AG20443 (cell line): ENCODE measurements around the gene SEMA5B.

Experiments used
- DNase-seq: peaks from one replicate; pipeline ENCODE4 v3.0.0; 2012; ENCODE audit warnings: low spot score, mixed read lengths

Gene SEMA5B

GRCh38 chr3:123058505-123058904 lies 30.9 kb upstream of the SEMA5B start:
- no peak for DNase-seq

DNA sequence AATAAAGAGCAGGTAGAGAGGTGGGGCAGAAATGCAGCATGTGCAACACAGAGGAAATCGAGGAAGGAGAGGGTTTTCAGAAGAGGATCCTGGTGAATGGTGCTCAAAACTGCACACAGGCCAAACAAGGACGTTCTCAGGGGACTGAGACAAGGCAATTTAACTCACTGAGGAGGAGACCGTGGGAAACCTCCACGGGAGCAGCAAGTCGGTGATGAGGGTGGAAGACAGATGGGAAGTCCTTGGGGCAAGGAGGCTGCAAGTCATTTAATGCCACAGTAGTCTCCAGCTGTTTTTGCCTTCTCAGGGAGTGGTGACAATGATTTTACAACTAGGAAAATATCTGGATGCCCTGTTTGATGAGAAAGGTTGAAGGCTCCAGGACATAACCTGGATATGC lies 27.8 kb upstream of the SEMA5B start:
- no peak for DNase-seq

GRCh38 chr3:123054931-123055330 lies 27.4 kb upstream of the SEMA5B start:
- no peak for DNase-seq

DNA sequence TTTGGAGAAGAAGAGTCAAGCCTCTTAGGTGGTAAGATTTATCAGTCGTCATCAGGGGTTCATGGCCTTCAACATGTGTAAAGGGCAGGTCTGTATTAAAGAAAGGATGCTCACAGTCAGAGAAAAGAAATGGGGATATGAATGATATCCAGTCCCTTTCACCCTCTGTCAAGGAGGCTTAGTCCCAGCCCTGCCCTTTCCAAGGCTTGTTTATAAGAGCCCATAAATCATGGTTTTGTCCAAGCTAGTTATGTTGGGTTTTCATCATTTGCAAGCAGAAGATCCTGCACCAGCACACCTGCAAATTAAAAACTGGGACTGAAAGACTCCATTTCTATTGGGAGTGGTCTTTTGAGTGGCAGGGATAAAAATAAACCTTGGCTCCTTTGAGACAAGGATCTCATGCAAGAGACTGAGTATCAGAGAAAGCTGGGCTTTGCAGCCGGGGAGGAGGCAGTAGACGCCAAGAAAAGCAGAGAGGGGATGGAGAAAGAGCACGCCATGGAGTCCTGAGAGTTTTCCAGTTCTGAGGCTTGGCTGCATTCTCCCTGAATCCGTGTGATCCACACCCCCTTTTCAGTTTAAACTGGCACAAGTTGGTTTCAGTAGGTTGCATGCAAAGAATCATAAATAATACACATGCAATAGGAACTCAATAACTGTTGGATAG lies 26.7 kb upstream of the SEMA5B start:
- DNase-seq, result no peak

GRCh38 chr3:123053107-123053506 lies 25.5 kb upstream of the SEMA5B start:
- DNase-seq, result no peak

DNA sequence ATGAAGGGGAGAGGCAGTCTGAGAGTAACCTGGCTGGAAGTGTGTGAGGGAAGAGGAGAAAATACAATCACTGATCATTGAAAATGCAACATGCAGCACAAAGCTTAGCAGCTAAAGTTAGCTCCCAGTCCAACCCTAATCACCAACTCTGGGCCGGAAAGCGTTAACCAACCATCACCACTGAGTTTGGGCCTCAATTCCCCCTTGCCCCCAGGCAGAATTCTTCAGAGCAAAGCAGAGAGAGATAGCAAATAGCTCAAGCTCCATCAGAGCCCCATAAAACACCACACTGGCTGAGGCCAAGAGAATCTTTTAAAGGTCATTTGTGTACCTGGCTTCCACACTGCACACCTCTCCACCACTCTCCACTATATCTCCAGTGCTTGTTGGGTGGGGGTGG lies 23.1 kb upstream of the SEMA5B start:
- no peak for DNase-seq

- no peak for DNase-seq
Observed at GRCh38 chr3:123048480-123049237, 21.1 kb upstream of the SEMA5B start.

- no peak for DNase-seq
Observed at GRCh38 chr3:123047062-123047319, 19.4 kb upstream of the SEMA5B start.

DNA sequence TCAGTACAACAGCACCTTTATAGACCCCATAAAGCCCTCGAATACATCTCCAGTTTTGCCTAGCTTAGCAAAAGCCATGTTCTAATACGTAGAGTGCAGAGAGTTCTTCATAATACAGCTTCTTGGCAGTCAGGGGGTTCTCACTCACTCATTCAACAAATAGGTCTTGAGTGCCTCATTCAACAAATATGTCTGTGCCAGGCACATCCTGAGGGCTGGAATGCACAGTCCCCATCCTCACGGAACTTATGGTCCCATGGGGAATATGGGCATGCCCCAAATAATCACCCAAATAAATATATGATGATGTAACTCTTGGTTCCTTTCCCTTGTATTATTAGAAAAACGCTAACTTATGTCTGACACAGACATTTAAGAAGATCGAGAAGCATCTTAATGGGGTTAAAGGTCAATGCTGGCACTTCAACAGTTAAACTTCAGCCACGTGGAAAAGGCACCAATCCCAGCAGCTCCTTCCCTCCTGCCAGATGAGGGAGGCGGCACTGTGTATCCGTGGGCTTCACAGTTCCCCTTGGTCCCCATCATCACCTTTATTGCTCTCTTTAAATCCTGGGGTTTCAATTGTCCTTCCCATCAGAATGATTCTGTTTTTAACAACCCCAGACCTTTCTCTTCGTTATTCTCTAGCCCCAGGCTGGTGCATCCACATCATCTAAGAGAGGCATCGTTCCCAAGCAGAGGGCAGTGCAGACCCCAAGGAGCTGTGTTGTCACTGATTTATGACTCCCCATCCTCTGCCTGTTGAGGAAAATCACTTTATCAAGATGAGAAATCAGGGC lies 18.9 kb upstream of the SEMA5B start:
- peak; percentile 35 for DNase-seq

DNA sequence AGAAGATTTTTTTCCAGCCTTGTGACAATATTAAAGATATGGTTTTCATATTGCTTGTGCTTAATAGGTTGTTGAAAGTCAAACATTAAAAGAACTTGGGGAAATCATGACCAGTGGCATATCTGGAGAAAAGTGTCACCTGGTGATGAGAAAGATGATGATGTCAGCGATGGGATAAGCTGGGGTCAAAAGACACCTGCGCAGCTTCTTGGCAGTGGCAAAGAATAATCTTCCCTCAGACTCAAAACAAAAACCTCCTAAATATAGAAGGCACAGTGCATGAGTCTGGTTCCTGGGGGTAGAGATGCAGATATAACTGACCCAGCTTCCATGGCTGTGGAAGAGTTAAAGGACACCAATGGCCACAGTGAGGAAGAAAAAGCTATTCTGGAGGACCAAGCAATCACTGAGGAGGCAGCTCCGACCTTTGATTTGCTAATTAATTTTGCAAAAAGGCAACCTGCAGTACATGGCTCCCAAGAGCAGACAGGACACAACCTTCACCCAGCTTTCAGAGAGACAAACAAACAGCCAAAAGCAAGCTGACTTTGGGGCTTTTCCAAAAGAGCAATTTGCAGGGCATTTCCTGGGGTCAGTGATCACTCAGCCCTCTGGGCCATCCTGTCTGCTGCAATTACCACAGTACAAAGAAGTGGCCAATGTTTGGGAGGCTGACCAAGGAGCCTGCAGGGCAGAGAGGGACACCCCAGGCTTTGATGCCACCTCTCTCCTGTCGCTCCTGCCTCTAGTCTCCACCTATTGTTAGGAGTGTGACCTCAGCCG lies 17.6 kb upstream of the SEMA5B start:
- no peak for DNase-seq

DNA sequence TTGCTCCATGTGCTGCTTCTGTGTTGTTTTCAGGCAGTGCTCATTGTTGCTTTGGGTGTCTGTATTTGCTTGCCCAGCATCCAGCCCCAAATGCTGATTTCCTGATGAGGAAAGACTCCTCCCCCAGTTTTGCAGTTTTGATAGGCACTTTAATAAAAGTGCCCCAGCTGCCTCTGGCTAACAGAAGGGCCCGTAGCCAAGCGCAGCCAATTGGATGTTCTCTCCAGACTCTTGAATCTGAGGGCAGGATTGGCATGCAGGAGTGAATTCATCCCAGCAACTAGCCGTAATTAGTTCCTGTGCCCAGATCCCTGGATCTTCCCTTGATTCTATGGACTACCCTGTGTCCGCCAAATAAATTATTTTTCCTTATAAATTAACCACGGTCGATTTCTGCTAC lies 14.8 kb upstream of the SEMA5B start:
- no peak for DNase-seq

DNA sequence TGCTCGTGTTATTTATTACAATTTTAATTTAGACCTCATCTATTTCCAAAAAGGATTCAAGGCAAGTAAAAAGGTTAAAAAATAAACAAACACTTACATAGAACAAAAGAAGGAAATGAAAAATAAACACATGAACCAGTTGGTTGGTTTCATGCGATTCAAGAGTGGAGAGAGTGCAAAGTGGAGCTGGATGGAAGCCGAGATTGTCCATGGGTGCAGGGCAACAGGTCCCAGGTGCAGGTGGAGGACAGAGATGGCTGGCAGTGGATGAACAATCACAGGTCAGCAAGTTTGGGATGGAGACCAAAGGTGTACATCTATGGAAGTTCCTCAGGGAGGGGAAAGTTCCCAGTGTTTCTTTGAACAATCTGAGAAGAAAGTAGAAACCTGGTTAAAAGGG lies 11.6 kb upstream of the SEMA5B start:
- no peak for DNase-seq

DNA sequence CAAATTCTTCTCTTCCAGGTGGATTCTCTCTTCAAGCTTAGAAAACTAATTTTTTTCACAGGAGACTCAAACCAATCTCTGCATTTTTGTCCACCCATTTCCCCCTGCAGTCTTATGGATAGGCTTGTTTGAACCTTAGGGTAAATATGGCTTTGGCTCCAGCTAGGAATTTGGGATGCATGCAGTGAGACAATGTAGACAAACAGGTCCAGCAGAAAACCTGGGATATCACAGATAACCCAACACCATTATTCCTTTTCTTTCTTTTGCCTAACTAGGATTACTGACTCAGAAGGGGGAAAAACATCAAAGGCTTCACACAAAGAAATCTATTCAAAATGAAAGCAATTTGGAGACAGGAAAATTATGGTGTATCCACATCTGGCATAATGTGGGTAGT lies 11.2 kb upstream of the SEMA5B start:
- no peak for DNase-seq

DNA sequence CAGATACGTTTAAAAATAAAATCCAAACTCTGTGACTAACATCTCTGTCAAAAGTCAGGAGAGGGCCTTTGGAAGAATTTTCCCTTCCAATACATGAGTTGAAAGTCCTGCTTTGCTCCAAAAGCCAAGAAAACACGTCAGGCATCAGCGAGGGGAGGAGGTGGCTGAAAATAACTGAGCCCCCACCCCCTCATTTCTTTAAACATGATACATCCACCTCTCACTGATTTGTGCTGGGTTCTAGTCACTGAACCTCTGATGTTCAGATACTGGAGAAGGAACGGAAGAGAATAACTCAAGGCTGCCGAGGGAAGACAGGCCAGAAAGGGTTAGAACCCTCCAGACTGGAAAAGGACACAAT lies 9.4 kb upstream of the SEMA5B start:
- no peak for DNase-seq

DNA sequence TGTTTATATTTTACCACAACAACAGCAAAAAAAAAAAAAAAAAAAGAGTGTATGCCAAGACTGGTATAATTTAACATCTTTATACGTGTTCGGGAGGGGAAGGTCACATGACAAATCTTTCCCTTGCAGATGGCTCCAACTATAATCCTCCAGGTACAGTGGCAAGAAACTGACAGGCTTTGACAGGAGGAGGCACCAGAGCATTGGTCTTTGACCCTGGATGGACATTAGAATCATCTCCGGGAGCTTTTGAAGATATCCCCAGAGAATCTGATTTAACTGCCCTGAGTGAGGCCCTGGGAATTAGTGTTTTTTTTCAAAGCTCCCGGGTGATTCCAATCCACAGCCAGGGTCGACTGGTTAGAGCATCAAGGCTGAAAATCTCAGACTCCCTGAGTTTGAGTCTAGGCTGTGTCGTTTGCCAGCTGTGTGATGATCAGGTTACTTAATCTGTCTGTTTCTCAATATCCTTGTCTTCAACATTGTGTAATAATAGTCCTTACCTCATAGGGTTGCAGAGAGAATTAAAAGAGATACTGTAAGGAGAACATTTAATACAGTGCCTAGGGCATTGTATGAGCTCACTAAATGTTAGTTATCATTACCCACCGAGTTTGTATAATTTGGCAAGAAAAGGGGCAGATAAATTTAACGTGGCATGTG lies 8.9 kb upstream of the SEMA5B start:
- peak; percentile 77 for DNase-seq

GRCh38 chr3:123034996-123035395 lies 7.4 kb upstream of the SEMA5B start:
- DNase-seq, result no peak

GRCh38 chr3:123034120-123034519 lies 6.6 kb upstream of the SEMA5B start:
- no peak for DNase-seq

DNA sequence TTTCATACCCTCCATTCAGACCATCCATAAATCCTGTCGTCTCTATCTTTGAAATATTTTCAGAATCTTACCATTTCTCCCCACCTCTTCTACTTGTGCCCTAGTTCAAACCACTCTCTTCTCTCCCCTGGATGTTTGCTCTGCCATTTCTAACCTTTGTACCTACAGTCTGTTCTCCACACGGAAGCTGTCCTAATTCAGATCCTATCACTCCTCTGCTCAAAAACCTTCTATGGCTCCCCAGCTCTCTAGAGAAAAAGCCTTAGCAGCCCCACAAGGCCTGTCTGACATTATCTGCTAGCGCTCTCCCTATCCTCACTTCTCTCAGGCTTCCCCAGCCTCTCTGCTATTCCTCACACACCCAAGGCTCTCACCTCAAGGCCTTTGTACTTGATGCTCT lies 4.5 kb upstream of the SEMA5B start:
- DNase-seq, result no peak

DNA sequence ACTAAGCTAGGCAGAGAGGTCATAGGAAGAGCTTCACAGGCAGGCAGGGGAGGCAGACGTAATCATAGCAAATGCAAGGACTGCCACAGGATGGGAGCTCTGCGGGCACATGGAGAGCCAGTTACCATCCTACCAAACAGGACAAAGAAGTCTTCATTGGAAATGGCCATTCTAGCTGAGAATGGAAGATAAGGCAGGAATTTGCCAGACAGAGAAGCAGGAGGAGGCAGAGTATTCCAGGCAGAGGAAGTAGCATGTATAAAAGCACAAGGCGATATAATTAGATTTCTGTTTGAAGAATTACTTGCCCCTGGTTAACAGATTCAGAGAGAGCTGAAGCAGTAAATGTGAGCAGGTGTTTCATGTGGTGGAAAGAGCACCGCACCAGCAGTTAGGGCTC lies 3.5 kb upstream of the SEMA5B start:
- no peak for DNase-seq

- peak; percentile 84 for DNase-seq
Observed at GRCh38 chr3:123028233-123028828, 768 bp upstream of the SEMA5B start.

DNA sequence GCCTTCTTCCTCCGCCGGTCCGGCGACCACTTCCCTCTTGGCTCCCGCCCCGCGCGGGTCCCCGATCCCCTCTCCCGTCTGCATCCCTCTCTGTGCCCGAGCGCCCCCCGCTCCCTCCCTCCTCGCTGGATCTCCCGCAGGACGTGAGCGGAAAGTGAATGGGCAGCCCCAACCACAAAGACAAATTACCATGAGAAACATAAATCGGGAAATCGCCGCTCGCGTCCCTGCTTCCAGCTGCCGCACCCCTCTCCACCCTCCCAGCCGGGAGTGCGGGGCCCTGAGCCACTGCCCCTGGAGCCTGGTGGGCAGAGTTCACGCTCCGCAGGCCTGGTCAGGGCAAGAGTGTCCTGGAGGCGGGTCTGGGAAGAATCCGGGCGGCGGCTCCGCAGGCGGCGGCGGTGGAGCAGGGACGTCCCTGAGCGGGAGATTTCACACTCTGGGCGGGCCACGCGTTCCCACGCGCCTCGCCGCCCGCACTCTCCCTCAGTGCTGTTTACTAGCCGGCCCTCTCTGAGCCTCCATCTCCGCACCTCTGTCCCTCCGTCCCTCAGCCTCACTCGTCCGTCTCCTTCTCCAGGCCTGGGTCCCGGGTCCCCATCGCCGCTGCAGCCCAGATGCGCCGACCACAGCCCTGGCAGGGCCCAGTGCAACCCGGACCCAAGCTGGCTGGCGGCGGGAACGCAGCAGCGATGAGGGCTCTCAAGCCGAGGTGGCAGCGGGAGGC lies 835 bp downstream of the SEMA5B start:
- DNase-seq, result peak; percentile 52
